Hematopoietic multipotent progenitor cell (in vitro differentiated cells): ENCODE results near the gene CD2. TPM values are rescaled to one million over a fixed set of nuclear protein-coding genes. Genes with fewer than 3 reads are reported as not detected.

Experiments used
- DNase-seq, 3 donors: peaks; one replicate each; pipeline ENCODE4 v3.0.0-alpha.2; 2011 to 2015; ENCODE audit warnings: low read depth in 2 of 3, low spot score in 2 of 3
- total RNA-seq: library from RNA; depleted of rRNA; stranded (reverse); fragments of >200 nt; gene quantifications from one replicate; pipeline ENCODE4 v1.2.3, GENCODE V29; 2012

CD2 gene
- total RNA-seq, 1 donor = under 0.01 TPM

DNA sequence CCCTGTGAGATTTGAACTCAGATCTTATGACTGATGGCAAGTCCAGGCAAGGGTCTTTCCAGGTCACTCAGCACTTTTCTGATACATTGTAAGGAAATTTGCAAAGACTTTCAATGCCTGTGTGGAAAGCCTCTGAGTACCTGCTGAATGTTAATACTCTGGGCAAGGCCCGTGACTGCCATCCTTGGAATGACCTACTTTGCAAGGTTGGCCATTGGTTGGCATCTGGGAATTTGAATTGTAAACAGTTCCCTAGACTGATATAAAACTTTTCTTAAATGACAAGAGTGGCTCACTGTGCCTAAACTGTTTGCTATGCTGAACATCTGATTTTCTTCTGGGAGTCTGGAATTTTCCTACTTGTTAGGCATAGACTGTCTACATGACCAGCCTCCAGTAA is 57.1 kb downstream of the CD2 start:
- no peak for DNase-seq

DNA sequence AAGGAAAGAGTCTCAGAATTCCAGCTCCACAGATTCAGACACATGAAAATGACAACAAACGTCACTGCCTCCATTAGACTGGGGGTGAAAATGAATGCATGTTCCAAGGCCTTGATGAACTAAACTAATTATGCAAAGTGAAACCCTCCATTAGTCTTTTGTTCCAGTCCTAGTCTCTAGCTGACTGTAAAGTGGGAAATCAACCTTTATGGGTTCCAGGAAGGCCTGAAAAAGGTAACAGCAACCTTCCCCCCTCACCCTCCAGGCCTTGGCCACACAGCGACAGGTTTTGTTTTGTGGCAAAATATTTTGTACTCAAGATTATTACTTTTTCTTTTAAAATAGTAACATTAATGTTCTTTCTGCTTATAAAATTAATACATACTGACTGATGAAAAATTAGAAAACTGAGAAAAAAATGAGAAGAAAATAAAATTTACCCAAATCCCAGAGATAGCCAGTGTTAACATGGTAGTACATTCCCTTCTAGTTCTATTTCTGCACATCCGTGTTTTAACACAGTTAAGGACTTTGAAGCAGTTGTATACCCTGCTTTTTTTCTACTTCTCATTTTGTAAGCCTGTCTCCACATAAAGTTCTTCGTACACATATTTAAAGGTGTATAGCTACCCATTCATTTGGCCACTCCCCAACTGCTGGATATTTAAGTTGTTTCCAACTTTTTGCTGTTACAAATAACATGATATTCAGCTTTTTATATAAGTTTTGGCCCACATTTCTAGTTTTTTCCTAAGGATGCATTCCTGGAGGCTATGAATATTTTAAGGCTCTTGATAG is 60.9 kb downstream of the CD2 start:
- no peak for DNase-seq

DNA sequence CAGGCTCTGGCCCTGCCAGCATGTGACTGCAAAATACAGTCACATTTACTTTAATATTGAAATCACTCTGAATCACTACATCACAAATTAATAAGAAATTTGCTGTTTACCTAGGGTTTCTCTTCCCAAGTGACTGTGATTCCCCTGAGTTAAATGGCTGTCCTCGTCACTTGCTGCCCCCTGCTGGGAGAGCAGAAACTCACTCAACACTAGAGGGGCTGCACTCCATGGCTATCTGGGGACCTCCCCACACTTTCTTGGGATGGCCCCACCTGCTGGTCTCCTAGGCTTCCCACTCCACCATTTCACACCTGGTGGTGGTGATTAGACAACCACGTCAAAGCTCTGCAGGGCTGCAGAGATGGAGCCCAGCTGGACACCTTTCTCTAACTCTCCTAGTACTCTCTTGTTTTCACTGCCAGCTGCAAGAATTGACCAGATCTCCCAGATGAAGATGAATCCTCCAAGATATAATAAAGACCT is 63.4 kb downstream of the CD2 start:
- DNase-seq = peak; percentile 59 to 82 (median 76)

Other genes starting within 250 kb of the CD2 start
- 26.9 TPM for gene CD58, start 183.4 kb upstream of the CD2 start, total RNA-seq
- 0.27 TPM for gene IGSF3, start 86.7 kb upstream of the CD2 start, total RNA-seq
- 0.27 TPM for gene PTGFRN, start 155.5 kb downstream of the CD2 start, total RNA-seq
- gene CD101, start 247.3 kb downstream of the CD2 start, total RNA-seq = 0.27 TPM